Endothelial cell of umbilical vein (primary cell): ENCODE results near the gene PIK3R4. TPM values are rescaled to one million over a fixed set of nuclear protein-coding genes. Genes with fewer than 3 reads are reported as not detected.

Experiments
- BruUV-seq: library from RNA; stranded (reverse); fragments of 400-500 nt; replicated peaks from 2 replicates; lab custom pipeline; 2021; lab: Mats Ljungman, UMichigan
- CTCF ChIA-PET: fragments of 300-600, 350-600 bp; sonication (Branson Sonifier 250); formaldehyde crosslinking; loops from one replicate; lab custom pipeline; 2021; ENCODE audit warnings: antibody characterized with exemption, inconsistent platforms; lab: Charles Lee
- POLR2A ChIA-PET: fragments of 300-600, 350-600 bp; sonication (Branson Sonifier 250); formaldehyde crosslinking; loops from one replicate; lab custom pipeline; 2021; ENCODE audit warnings: antibody characterized with exemption, inconsistent platforms; lab: Charles Lee
- DNase-seq: peaks from one replicate; pipeline ENCODE4 v3.0.0-alpha.2; 2011; ENCODE audit warnings: low read depth, low spot score
- FAIRE-seq: peaks from 2 replicates; lab custom pipeline; 2011; peaks lifted over from hg19 to GRCh38; lab: Jason Lieb, UNC
- H2AFZ ChIP-seq: 2 replicates; pipeline ENCODE4 v1.6.0; 2012; ENCODE audit warnings: low read depth, low read length, control low read depth, inconsistent platforms
- H3K27ac ChIP-seq: 2 replicates; pipeline ENCODE4 v1.5.1; 2011; ENCODE audit warnings: low read depth, mild to moderate bottlenecking, control low read depth, low read length, moderate library complexity; ENCODE audit not compliant: insufficient read depth
- H3K27me3 ChIP-seq, 2 experiments: 2 replicates each; pipeline versions ENCODE4 v1.6.0 to v1.6.1; 2011; ENCODE audit warnings: low read length in 2 of 2, mixed read lengths in 1 of 2; ENCODE audit not compliant: control insufficient read depth in 2 of 2, insufficient read depth in 2 of 2
- H3K36me3 ChIP-seq, 2 experiments: 2 replicates in 1 of 2; 3 replicates in 1 of 2; pipeline ENCODE4 v1.5.1; 2011; ENCODE audit warnings: low read length in 2 of 2, mild to moderate bottlenecking in 1 of 2, moderate library complexity in 1 of 2; ENCODE audit not compliant: control insufficient read depth in 2 of 2, insufficient read depth in 2 of 2; ENCODE audit errors: extremely low read depth in 1 of 2
- H3K4me1 ChIP-seq: 3 replicates; pipeline ENCODE4 v1.5.1; 2011; ENCODE audit warnings: mild to moderate bottlenecking, low read length; ENCODE audit not compliant: control insufficient read depth, insufficient read depth; ENCODE audit errors: extremely low read depth
- H3K4me2 ChIP-seq: 2 replicates; pipeline ENCODE4 v1.6.1; 2011; ENCODE audit warnings: low read length, control low read depth, mixed read lengths; ENCODE audit not compliant: insufficient read depth
- H3K4me3 ChIP-seq, 3 experiments: fragments of 200-600 bp in 1 of 3; sonication (generic), shearing (Covaris generic) in 1 of 3; replicated peaks in 1 of 3; 2 replicates each; pipeline ENCODE4 v1.5.1; 2011 to 2016; ENCODE audit warnings: control low read depth in 3 of 3, low read length in 3 of 3, mild to moderate bottlenecking in 2 of 3, inconsistent platforms in 1 of 3, low read depth in 1 of 3, moderate library complexity in 1 of 3; ENCODE audit not compliant: insufficient read depth in 1 of 3
- H3K79me2 ChIP-seq: 2 replicates; pipeline ENCODE4 v1.6.0; 2012; ENCODE audit warnings: low read length, inconsistent platforms; ENCODE audit not compliant: control insufficient read depth, insufficient read depth
- H3K9ac ChIP-seq: replicated peaks from 2 replicates; pipeline ENCODE3; 2011; ENCODE audit warnings: low read length, control low read depth; ENCODE audit not compliant: insufficient read depth; ENCODE audit errors: extremely low read depth
- H3K9me1 ChIP-seq: replicated peaks from 3 replicates; pipeline ENCODE4 v1.6.0; 2011; ENCODE audit warnings: mild to moderate bottlenecking, low read length; ENCODE audit not compliant: control insufficient read depth, insufficient read depth; ENCODE audit errors: extremely low read depth
- H3K9me3 ChIP-seq: replicated peaks from 2 replicates; pipeline ENCODE4 v1.5.1; 2012; ENCODE audit warnings: low read length, inconsistent platforms; ENCODE audit not compliant: control insufficient read depth, insufficient read depth
- H4K20me1 ChIP-seq: replicated peaks from 2 replicates; pipeline ENCODE3; 2011; ENCODE audit warnings: mild to moderate bottlenecking, low read length; ENCODE audit not compliant: control insufficient read depth, insufficient read depth; ENCODE audit errors: extremely low read depth
- EZH2 ChIP-seq: IDR thresholded peaks from 2 replicates; pipeline ENCODE4 v1.6.1; 2012; ENCODE audit warnings: borderline replicate concordance, low read depth, mild to moderate bottlenecking, moderate library complexity, low read length, inconsistent platforms; ENCODE audit not compliant: severe bottlenecking
- FOS ChIP-seq: IDR thresholded peaks from 2 replicates; pipeline ENCODE4 v1.6.1; 2011; ENCODE audit warnings: mild to moderate bottlenecking, low read length, moderate library complexity, borderline replicate concordance; ENCODE audit not compliant: insufficient read depth
- JUN ChIP-seq: IDR thresholded peaks from 2 replicates; pipeline ENCODE4 v1.6.1; 2011; ENCODE audit warnings: borderline replicate concordance, low read depth; ENCODE audit not compliant: insufficient read length, insufficient read depth
- MAX ChIP-seq: IDR thresholded peaks from 2 replicates; pipeline ENCODE4 v1.6.1; 2011; ENCODE audit not compliant: insufficient read depth, insufficient read length
- MYC ChIP-seq: IDR thresholded peaks from one replicate; pipeline ENCODE4 v1.6.1; 2011; ENCODE audit warnings: mild to moderate bottlenecking, low read depth, low read length
- POLR2A ChIP-seq: IDR thresholded peaks from 2 replicates; pipeline ENCODE4 v1.6.1; 2012; ENCODE audit warnings: low read depth, mild to moderate bottlenecking, control low read depth, low read length
- POLR2AphosphoS5 ChIP-seq: IDR thresholded peaks from 2 replicates; pipeline ENCODE4 v1.6.1; 2012; ENCODE audit warnings: low read depth, mild to moderate bottlenecking, control low read depth, low read length, moderate library complexity; ENCODE audit not compliant: insufficient read depth
- dilution Hi-C: fragments of 300-500 bp; cut with MboI; formaldehyde crosslinking; loops from one replicate; pipeline ENCODE4 v1.15.0; 2019; ENCODE audit warnings: low sequenced_read_pairs; ENCODE audit not compliant: extremely low pct_ligation_motif_present
- intact Hi-C: fragments of 100-400 bp; cut with micrococcal nuclease; formaldehyde crosslinking; loops from one replicate; pipeline ENCODE4 v1.10.0; 2022
- polyA plus RNA-seq, 4 experiments: library from polyadenylated mRNA; depleted of rRNA in 3 of 4; stranded (reverse) in 3 of 4; unstranded in 1 of 4; fragments of >200 nt; gene quantifications; 2 replicates each; pipeline versions ENCODE4 v1.2.1 to v1.2.3, GENCODE V29; 2011 to 2012; ENCODE audit warnings: missing spikeins in 1 of 4
- total RNA-seq: library from RNA; stranded (reverse); gene quantifications from 2 replicates; pipeline ENCODE4 v1.2.3, GENCODE V29; 2021

Gene PIK3R4
- total and polyA plus RNA-seq, 2 donors (not counting 3 experiments of a cell fraction or from before 2014, with no cell fraction given): 23.0 to 43.1 TPM

- dilution Hi-C loops: no loop called here
- CTCF ChIA-PET: no interaction called here
These were observed 85.3 kb downstream of the PIK3R4 start for GRCh38 chr3:130661140-130661891.

GRCh38 chr3:130659911-130660310 is 86.7 kb downstream of the PIK3R4 start:
- no peak overlapping the region for H3K4me3 ChIP-seq
- H3K9me3 ChIP-seq: no peaks in the 10 kb centered on the region
- H3K9me1 ChIP-seq: no peaks in the 10 kb centered on the region
- BruUV-seq: no TSS peak
- no peaks in the 10 kb centered on the region for H3K27me3 ChIP-seq
- intact Hi-C loops: no loop called here
- H3K4me2 ChIP-seq: no peak overlapping the region
- no peaks in the 10 kb centered on the region for H3K4me1 ChIP-seq
- no peak for TF ChIP-seq MYC
- no peak for TF ChIP-seq JUN
- no peak for TF ChIP-seq POLR2AphosphoS5
- no peak for TF ChIP-seq MAX
- TF ChIP-seq POLR2A: no peak
- no peak for FAIRE-seq
- DNase-seq: no peak
- H3K36me3 ChIP-seq: no peaks in the 10 kb centered on the region
- dilution Hi-C loops: no loop called here
- H2AFZ ChIP-seq: no peak overlapping the region
- CTCF ChIA-PET: no interaction called here
- POLR2A ChIA-PET: no interaction called here
- no peaks in the 10 kb centered on the region for H4K20me1 ChIP-seq
- no peak overlapping the region for H3K27ac ChIP-seq
- no peak overlapping the region for H3K9ac ChIP-seq
- H3K79me2 ChIP-seq: no peaks in the 10 kb centered on the region

More at GRCh38 chr3:130661140-130661891, 85.3 kb downstream of the PIK3R4 start:
- BruUV-seq: no TSS peak
- H3K9ac ChIP-seq: no peak overlapping the region
- no peaks in the 10 kb centered on the region for H3K27me3 ChIP-seq
- H3K27ac ChIP-seq: no peak overlapping the region
- POLR2A ChIA-PET: no interaction called here
- H3K79me2 ChIP-seq: no peaks in the 10 kb centered on the region
- H3K9me3 ChIP-seq: no peaks in the 10 kb centered on the region
- no peaks in the 10 kb centered on the region for H3K9me1 ChIP-seq
- no peaks in the 10 kb centered on the region for H3K36me3 ChIP-seq
- no peak for DNase-seq
- H2AFZ ChIP-seq: no peak overlapping the region
- no peak overlapping the region for H3K4me3 ChIP-seq
- H3K4me2 ChIP-seq: no peak overlapping the region
- no peak for FAIRE-seq
- H3K4me1 ChIP-seq: no peaks in the 10 kb centered on the region
- TF ChIP-seq MYC (no peak), POLR2A (no peak), JUN (no peak), POLR2AphosphoS5 (no peak), MAX (no peak), EZH2 (no peak), FOS (no peak)
- H4K20me1 ChIP-seq: no peaks in the 10 kb centered on the region
- intact Hi-C loops: no loop called here
